Erythroblast (primary cell): ENCODE measurements around the gene RIMBP3C.
"Not testable (repeated sequence)": the region's sequence is repeated elsewhere in the genome, so short reads cannot be mapped to it uniquely, and the experiment has no call there.

Experiments
- GATA1 ChIP-seq: IDR thresholded peaks from 2 replicates; pipeline ENCODE4 v1.6.1; 2011; ENCODE audit warnings: low read depth, mild to moderate bottlenecking, control low read depth, low read length, moderate library complexity
- POLR2A ChIP-seq: IDR thresholded peaks from 2 replicates; pipeline ENCODE4 v1.6.1; 2011; ENCODE audit warnings: mild to moderate bottlenecking, low read length

GRCh38 chr22:21551361-21551760 is at the start of gene RIMBP3C:
- TF ChIP-seq POLR2A, GATA1: not testable (repeated sequence)
